Sciatic nerve (tissue), 2 donors: ENCODE measurements around the gene MGAT5. TPM values are rescaled to one million over a fixed set of nuclear protein-coding genes. Genes with fewer than 3 reads are reported as not detected.

ENCODE experiments used
- ATAC-seq: fragments of 200-7000 bp; cut with Tn5 transposase; one replicate; pipeline ENCODE4 v1.9.1; 2020; ENCODE audit warnings: mild to moderate bottlenecking, moderate library complexity
- DNase-seq: peaks from one replicate; pipeline ENCODE4 v3.0.0-alpha.2; 2020; ENCODE audit warnings: low spot score
- intact Hi-C: fragments of 100-400 bp; cut with DNase I; formaldehyde crosslinking; loops from one replicate; pipeline ENCODE4 v1.14.2; 2022
- total RNA-seq: library from RNA; stranded (reverse); fragmentation: NEBNext Ultra II Directional; extraction: Animal tissue kit (Norgen Biotek cat#: 25700); gene quantifications from one replicate; pipeline ENCODE4 v1.2.1, GENCODE V29; 2021
- donor health status: DM: no; HTN: no; CAD: no.
- donor health status: DM: no; HTN: no; CAD: no.

The MGAT5 gene
- total RNA-seq, 1 donor from 2014 or later, result 49.6 TPM

DNA sequence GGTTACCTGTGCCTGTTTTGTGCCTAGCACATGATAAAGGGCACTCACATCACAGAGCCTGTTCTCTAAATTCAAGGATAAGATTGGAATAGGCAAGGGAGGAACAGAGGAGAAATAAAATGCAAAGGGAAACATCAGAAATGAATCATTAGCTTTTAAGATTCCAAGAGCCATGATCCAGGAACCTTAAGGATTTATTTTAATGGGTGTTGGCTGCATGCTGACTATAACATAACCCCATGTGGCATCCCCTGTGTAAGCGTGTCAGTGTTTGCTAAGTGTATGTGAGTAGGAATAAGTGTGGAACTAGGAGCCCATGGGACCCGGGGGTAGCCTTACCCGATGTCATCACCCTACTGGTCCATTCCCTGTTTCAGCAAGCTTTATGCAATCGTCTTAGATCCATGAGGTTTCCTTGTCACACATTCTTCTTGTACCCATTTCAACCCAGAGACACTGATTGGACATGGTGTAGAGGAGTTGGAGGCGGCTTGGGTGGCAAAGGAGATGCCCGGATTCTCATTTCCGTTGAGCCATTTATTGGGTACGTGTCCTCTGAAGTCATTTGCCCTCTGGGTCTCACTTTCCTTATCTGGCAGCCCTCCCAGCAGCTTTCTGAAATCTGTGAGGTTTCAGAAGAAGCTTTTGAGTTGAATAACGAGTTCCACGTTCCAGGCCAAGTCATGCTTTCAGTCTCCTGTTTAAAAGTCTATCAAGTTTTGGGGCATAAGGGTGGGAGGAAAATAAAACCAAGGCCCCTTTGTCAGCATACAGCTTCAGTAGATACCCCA is 117.0 kb downstream of the MGAT5 start:
- ATAC-seq, result no peak
- no peak for DNase-seq
- intact Hi-C loops, result no loop called here

DNA sequence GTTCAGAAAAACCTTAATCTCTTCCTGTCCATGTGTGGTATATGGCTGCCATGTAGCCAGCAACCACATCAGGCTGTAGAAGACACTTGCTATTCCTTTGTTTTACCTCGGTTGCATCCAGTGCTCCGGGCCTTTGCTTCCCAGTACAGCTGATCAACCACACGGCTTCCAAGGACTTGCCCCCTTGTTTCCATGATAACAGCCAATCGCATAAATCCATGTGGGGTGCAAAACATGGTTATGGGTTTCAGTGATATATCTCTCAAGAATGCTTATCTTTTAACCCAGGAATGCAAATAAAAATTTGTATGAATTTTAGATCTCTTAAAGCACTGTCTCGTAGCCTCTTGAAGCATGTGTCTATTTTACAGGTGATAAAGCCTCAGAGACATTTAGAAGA is 118.3 kb downstream of the MGAT5 start:
- intact Hi-C loops, result no loop called here
- ATAC-seq, result no peak
- DNase-seq, result no peak

DNA sequence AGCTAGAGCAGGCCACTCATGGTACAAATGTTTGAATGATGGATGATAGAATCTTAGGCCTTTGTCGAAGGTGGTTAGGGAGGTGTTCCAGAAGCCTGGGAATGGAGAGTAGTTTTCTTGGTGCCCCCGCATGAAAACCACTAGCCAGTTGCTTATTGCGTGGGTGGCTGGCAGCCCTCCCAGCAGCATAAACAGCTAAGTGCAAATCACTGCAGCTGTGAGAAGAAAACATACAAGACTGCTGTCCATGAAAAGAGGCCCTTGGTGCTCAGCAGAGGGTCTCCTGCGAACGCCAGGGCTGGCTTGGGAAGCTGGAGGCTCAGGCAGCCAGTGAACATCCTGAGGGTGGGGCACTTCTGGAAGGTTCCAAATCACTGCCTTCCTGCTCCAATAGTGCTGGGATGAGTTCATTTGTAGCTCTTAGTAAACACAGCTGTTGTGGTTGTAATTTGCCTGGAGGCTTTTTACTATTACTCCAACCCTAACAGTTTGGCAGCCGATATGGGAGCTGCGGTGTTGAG is 118.8 kb downstream of the MGAT5 start:
- DNase-seq, result peak; percentile 71
- intact Hi-C loops, result no loop called here
- peak; percentile 79 for ATAC-seq

DNA sequence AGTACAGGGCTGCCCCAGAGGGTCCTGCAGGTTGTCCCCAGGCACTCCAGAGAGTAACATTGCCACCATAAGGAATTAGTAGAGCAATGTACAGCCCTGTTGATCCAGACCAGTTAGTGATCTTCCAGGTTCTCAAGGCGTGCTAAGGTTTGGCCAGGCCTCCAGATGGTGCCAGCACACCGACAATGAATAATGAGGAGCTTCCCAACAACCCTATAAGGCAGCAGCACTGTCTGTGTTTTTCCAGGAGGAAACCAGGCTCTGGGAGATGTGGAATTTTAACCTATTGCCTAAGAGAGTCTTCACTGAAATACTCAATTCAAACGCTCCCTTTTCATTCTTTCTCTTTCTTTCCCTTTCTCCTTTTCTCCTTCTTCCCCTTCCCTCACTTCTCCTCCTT is 122.1 kb downstream of the MGAT5 start:
- DNase-seq (no peak), ATAC-seq (peak; percentile 92)
- intact Hi-C loops, result no loop called here

DNA sequence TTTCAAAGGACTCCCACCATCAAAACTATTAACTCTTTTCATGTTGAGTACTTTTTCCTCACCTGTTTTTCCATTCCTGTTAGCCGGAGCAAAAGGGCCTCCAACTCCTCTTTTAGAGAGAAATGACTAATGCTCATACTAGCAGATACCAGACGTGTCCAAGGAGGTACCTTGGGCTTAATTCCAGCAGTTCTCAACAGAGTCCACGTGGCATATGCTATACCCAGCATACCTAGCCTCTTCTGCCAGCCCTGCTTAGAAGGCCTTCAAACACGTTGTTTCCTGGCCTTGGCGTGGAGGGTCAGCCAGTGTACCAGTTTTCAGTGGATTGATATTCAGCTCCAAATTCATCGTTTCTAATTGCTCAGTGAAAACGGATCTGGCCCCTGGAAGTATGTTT is 123.9 kb downstream of the MGAT5 start:
- DNase-seq (no peak), ATAC-seq (no peak)
- intact Hi-C loops, result no loop called here

DNA sequence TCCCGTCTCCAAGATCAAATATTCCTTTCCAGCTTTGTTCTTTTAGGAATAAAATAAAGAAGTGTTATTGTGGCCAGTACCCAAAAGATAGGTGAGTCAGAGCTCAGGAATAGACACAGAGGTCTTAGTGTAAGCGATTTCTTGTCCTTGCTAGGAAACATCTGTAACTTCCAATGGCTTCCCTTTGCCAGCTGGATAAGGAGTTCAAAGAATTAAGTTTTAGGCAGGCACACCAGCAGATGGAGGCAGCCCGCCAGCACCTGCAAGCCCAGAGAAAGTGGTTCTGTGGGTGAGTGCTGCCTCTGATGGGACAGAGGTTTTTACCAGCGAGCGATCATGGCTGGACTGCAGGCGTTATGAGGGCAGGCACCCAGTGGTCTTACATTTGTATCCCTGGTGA is 125.4 kb downstream of the MGAT5 start:
- intact Hi-C loops, result no loop called here
- DNase-seq (no peak), ATAC-seq (no peak)

DNA sequence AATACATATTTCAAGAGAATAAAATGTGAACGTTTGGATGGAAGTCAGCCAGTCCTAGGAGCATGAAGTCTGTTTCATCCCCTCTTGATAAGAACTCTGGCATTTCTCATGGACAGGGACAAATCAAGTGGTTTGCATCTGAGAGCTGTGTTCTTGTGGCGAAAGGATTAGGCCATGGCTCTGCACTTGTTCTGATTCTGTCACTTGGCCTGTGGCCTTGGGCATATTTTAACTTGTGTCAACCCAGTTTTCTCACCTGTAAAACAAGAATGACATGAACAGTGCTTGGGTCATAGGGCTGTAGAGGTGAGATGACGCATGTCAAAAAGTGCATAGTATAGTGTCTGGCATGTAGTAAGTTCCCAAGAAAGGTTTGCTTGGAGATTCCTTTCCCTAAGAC is 125.8 kb downstream of the MGAT5 start:
- DNase-seq (no peak), ATAC-seq (no peak)
- intact Hi-C loops, result no loop called here

DNA sequence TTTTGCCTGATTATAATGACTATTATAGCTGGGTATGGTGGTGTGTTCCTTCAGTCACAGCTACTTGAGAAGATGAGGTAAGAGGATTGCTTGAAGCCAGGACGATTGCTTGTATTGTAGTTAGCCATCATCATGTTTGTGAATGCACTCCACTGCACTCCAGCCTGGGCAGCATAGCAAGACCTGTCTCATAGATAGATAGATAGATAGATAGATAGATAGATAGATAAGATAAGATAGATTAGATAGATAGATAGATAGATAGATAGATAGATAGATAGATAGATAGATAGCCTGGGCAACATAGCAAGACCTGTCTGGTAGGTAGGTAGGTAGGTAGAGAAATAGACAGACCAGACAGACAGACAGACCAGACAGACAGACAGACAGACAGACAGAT is 127.3 kb downstream of the MGAT5 start:
- no peak for ATAC-seq

DNA sequence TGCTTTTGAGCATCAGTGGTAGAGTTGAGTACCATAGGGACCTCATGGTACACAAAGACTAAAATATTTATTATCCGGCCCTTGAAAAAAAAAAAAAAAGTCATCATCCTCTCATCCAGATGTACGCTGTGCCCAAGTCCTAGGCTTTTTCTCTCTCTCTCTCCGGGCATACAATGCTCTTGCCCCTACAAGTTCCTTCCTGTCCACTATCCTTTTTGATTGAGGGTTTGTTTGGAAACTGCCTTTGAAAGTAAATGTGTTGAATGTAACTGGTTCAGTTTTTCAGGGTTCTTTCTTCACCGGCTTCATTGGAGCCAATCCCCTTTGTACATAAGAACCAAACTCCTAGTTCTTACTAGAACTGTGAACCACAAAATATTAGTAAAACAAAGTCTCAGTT is 130.3 kb downstream of the MGAT5 start:
- intact Hi-C loops, result no loop called here

More for the DNA sequence above, 127.3 kb downstream of the MGAT5 start:
- DNase-seq, result no peak
- intact Hi-C loops, result no loop called here

DNA sequence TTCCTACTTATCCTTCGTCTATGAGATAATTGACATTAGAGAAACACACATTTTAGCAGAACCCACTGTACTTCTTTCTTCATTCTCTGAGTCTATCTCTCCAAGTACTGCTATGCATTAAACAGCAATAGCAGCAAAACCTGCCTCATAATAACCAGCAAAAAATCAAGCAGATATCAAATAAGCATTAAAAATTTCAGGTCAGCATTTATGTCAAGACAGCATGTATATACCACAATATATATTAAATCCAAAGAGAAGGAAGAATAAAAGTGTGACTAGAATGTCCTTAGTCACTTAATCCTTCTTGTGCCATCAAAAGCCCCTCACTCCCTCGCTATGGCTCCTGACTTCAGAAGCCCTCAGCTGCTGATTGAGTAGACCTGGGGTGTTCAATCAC is 131.3 kb downstream of the MGAT5 start:
- ATAC-seq (no peak), DNase-seq (no peak)
- intact Hi-C loops, result no loop called here

More for the DNA sequence above, 130.3 kb downstream of the MGAT5 start:
- ATAC-seq, result no peak
- no peak for DNase-seq

DNA sequence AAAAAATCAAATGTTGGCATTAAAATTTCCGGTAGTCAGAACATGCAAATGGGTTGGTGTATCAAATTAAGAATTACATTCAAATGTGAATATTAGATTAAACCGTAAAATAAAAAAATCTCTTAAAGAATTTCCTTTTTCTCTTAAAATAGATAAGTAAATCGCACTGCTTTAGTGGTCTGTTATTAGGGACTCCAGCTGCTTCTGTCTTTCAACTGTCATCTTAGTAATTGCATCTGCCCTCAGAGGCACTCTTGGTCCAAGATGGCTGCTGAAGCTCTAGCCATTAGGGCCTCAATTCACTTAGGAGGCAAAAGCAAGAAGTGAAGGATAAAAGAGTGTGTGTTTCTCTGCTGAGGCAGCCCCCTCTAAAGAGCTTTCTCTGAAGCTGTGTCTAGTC is 132.4 kb downstream of the MGAT5 start:
- DNase-seq, result no peak
- intact Hi-C loops, result no loop called here
- ATAC-seq, result no peak

DNA sequence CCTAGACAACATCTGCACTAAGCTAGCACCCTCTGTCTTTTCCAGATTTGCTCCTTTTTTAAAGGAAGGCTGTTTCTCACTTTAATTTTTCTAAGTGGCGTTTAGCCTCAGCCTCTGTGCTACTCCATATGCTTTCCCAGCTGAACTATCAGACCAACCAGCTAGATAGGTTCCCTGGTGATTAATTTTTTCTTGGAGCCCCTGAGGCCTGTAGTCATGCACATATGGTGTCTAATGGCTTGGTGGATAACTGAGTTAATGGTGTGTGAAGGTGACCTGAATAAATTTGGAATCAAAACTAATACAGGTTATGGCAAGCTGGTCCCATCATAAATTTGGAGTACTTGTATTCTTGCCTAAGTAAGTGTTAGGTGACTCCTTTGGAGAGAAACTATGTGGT is 135.5 kb downstream of the MGAT5 start:
- no peak for DNase-seq
- no peak for ATAC-seq
- intact Hi-C loops, result no loop called here

DNA sequence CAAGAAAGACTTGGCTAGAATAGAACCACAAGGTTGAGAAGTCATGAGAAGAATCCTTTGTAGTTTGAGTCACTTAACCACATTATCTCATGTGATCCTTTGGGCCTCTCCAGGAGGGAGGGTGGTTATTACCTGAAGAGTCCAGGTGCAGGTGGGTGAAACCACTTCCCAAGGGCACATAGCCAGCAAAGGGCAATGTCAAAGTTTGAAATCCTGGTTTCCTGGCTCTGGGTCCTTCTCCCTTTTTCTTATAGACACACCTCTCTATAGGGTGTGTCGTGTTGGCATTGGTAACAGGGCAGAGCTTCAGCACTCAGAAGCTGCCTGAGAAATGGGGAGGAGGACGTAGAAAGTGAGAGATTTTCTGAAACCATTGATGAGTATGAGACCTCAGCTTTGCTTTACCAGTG is 137.9 kb downstream of the MGAT5 start:
- intact Hi-C loops, result no loop called here
- DNase-seq, result no peak
- ATAC-seq, result no peak

DNA sequence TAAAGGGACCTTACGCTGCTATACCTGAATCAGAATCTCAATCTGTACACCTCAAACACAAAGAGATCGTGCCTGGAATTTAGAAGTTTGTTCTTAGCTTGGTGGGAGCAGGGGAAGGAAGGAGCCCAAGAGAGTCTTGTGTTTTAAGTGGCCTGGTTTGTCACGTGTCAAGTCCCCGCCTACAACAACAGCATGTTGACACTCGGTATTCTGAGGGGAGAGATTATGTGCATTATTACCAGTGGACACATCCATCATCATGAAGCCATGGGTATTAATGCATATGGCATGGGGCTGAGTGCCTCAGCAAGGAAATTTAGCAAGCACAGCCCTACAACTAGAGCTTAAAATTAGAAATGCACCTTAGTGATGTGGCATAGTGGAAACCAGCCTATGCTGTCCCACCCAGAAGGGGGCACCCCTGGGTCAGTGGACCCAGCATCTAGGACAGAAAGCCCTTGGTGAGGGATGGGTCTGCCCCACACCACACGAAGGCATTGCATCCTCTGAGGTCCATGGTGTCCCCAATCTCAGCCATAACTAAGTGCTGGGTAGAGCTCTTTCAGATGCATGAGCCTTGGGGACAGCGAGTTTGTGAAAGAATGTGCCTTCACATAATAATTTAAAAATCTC is 138.7 kb downstream of the MGAT5 start:
- ATAC-seq, result peak; percentile 53
- DNase-seq, result no peak
- intact Hi-C loops, result no loop called here

DNA sequence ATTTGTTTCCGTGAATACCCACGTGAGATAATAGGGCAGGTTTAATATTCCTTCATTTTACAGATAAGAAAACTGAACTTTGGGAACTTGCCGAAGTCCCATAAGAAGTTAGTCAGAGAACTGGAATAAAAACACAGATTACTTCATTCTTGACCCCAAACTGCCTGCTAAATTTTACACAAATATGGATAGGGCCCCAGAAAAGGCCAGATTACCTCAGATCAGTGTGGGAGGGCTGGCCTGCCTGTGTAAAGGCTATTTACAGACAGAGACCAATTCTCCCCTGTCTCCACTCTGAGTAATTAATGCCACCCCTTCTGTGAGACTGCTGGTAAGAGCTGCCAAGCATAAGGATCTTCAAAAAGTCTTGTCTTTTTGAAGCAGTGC is 139.2 kb downstream of the MGAT5 start:
- DNase-seq (no peak), ATAC-seq (peak; percentile 89)
- intact Hi-C loops, result no loop called here

DNA sequence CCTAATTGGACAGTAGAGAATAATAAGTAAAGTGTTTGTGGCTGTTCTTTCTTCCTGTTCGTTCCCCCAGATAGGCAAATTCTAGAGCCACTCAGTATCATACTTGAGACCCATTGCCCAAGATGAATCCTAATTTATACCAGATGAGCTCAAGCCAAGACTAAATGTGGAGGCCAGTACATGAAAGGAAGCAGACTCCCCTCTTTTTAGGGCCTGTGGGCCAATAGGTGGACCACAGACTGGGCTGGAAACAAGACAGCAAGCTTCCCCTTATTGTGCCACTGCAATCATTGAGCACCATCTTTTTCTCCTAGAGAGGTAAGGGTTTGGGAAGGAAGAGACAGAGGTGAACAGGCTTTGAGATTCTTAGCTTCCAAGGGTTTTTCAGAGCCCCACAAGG is 141.9 kb downstream of the MGAT5 start:
- no peak for DNase-seq
- no peak for ATAC-seq

DNA sequence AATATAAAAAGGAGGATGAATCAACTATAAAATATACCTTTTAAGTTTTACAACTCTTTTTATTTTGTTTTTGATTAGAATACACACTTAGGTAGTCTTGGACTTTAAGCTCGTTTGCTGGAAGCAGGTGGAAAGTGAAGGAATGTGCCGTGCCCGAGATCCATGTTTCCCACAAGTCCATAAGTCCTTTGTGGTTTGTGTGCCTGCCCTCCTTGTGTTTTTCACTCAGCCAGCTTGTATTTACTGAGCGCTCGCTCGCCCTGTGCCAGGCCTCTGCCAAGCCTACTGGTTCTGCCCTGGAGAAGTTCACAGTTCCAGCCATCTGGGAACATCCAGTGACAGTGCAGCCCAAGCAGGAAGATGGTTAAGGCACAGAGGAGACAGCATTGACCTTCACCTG is 142.6 kb downstream of the MGAT5 start:
- intact Hi-C loops, result no loop called here
- no peak for ATAC-seq
- DNase-seq, result no peak

More for the DNA sequence above, 141.9 kb downstream of the MGAT5 start:
- intact Hi-C loops, result no loop called here

DNA sequence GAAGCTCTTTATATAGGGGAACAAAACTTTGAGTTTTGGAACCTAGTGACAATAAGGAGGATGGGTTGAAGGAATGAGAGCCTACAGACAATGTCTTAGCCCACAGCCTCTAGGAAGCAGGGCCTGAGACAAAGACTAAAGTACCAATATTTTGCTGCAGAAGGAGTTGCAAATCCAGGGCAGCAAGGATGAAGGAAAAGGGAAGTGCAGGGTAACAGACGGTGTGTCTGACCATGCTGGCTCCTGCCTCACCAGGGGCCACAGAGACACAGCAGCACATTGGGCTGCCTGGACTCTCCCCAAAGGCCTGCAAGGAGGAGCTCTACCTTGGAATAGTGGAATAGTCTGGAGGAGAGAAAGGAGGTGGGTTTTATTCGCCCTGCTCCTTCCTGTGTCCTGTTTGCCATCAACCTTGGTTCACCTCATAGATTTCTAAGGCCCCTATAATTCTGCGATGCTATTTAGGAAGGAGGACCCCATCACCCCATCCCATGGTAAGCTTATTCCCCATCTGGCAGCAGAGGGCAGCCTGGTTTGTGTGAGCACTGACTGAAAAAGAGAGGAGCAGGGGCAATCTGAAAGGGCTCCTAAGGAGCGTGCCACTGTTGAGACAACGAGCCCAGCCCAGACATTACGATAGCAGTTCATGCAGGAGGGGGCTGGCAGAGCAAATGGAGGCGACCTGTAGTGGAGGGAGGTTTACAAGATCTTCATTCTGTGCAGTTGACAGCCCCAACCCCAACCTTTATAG is 143.4 kb downstream of the MGAT5 start:
- intact Hi-C loops, result no loop called here
- ATAC-seq, result no peak
- no peak for DNase-seq

DNA sequence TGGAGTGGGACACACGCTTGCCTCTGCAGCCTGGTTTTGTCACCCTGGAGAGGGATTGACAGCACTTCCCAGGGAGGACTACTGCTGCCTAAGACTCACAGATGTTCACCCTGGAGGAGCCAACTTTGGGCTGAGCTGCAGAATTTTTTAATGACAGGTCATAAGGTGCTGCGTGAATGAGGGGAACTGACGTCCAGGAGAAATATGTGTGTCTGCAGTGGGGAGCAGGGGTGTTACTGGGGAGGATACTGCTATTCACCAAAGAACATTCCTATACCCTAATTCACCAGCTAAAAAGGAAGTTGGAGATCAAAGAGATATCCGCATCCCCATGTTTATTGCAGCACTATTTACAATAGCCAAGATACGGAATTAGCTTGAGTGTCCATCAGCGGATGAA is 144.4 kb downstream of the MGAT5 start:
- DNase-seq (no peak), ATAC-seq (no peak)
- intact Hi-C loops, result no loop called here

DNA sequence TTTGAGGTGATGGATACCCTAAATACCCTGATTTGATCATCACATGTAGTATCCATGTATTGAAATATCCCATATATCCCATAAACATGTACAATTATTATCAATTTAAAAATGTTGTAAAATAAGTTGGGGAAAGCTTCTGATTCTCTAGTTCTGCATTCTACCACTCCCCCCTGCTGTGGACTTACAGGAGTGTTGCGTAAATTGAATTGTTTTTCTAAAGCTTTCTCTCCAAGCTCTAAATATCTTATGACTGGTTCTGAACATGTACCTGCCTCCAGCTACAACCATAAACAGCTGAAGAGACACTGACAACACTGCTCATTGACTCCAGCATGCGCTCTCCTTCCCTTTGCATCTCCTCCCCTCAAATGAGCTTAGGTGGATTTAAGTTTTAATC is 145.2 kb downstream of the MGAT5 start:
- ATAC-seq (no peak), DNase-seq (no peak)
- intact Hi-C loops, result no loop called here
